HepG2 (cell line): Measurements from ENCODE around the gene CSNK1D. TPM values are rescaled to one million over a fixed set of nuclear protein-coding genes. Genes with fewer than 3 reads are reported as not detected.

ENCODE experiments used
- ASH2L ChIP-seq: fragments of 300-600, 200-600 bp; sonication (generic); IDR thresholded peaks from 2 replicates; pipeline ENCODE4 v1.7.0; 2017; ENCODE audit warnings: low read depth, mild to moderate bottlenecking, moderate library complexity, mixed read lengths, low read length; ENCODE audit not compliant: insufficient read length
- CEBPB ChIP-seq: IDR thresholded peaks from 2 replicates; pipeline ENCODE4 v1.6.1; 2011; ENCODE audit warnings: low read depth, low read length, improper control_type of control experiment, borderline replicate concordance
- EP300 ChIP-seq, 3 experiments: sonication (generic) in 1 of 3; formaldehyde crosslinking in 1 of 3; IDR thresholded peaks; 2 replicates each; pipeline versions ENCODE4 v1.5.1 to v1.6.1; 2011 to 2020; ENCODE audit warnings: low read depth in 2 of 3, low read length in 2 of 3, borderline replicate concordance in 1 of 3, improper control_type of control experiment in 1 of 3, mild to moderate bottlenecking in 1 of 3, missing genetic modification reagents in 1 of 3, moderate library complexity in 1 of 3
- FOXA1 ChIP-seq, 2 experiments: fragments of 450-650 bp in 1 of 2; sonication (generic) in 1 of 2; formaldehyde crosslinking in 1 of 2; IDR thresholded peaks; 2 replicates each; pipeline versions ENCODE4 v1.4.0 to v1.6.1; 2016 to 2020; ENCODE audit warnings: missing genetic modification reagents in 1 of 2
- FOXK1 ChIP-seq: sonication (generic); formaldehyde crosslinking; IDR thresholded peaks from 2 replicates; pipeline ENCODE4 v1.4.0; 2020; ENCODE audit warnings: low read depth, missing genetic modification reagents, borderline replicate concordance
- NCOA2 ChIP-seq: sonication (generic); formaldehyde crosslinking; IDR thresholded peaks from 2 replicates; pipeline ENCODE4 v1.8.0; 2022; ENCODE audit warnings: inconsistent platforms
- PHB2 ChIP-seq: fragments of 450-650 bp; IDR thresholded peaks from 2 replicates; pipeline ENCODE4 v1.6.1; 2018; ENCODE audit not compliant: partially characterized antibody
- RARA ChIP-seq: IDR thresholded peaks from 2 replicates; pipeline ENCODE4 v1.6.1; 2016; ENCODE audit warnings: missing genetic modification reagents, missing compliant biosample characterization
- ZNF205 ChIP-seq: IDR thresholded peaks from 2 replicates; pipeline ENCODE4 v1.6.1; 2018; ENCODE audit warnings: missing biosample characterization, missing genetic modification reagents
- ZNF292 ChIP-seq: sonication (generic); formaldehyde crosslinking; IDR thresholded peaks from 2 replicates; pipeline ENCODE4 v1.8.1; 2022; ENCODE audit warnings: mild to moderate bottlenecking, low read depth, missing genetic modification reagents, borderline replicate concordance
- ZNF441 ChIP-seq: sonication (generic); formaldehyde crosslinking; IDR thresholded peaks from 2 replicates; pipeline ENCODE4 v1.7.0; 2021; ENCODE audit warnings: missing genetic modification reagents, borderline replicate concordance
- ZNF564 ChIP-seq: sonication (generic); formaldehyde crosslinking; IDR thresholded peaks from 2 replicates; pipeline ENCODE4 v1.8.1; 2023; ENCODE audit warnings: mild to moderate bottlenecking, missing genetic modification reagents
- ZNF605 ChIP-seq: sonication (generic); formaldehyde crosslinking; IDR thresholded peaks from 2 replicates; pipeline ENCODE4 v1.8.0; 2022; ENCODE audit warnings: mild to moderate bottlenecking, missing genetic modification reagents
- polyA plus RNA-seq, 8 experiments: library from polyadenylated mRNA; depleted of rRNA in 3 of 8; stranded (reverse) in 7 of 8; unstranded in 1 of 8; fragments of >200 nt; fragmentation: Illumina TruSeq in 4 of 8; extraction: Trizol in 4 of 8; gene quantifications; 2 replicates each; pipeline versions ENCODE4 v1.2.1 to v1.2.3, GENCODE V29; 2011 to 2016; ENCODE audit warnings: low read depth in 4 of 8, missing spikeins in 1 of 8, mixed read lengths in 1 of 8; ENCODE audit not compliant: insufficient read depth in 1 of 8
- total RNA-seq, 5 experiments: library from RNA; depleted of rRNA; stranded (reverse); fragments of >200 nt; fragmentation: Illumina TruSeq; extraction: Trizol; gene quantifications; 2 replicates each; pipeline ENCODE4 v1.2.3, GENCODE V29; 2016; ENCODE audit warnings: low read depth in 1 of 5
- TF ChIP-seq, protein P1 (sequence below): sonication (generic); formaldehyde crosslinking; IDR thresholded peaks from 2 replicates; pipeline ENCODE4 v1.4.0; 2020; ENCODE audit warnings: missing genetic modification reagents
- TF ChIP-seq, protein P2 (sequence below), 2 experiments: fragments of 450-650 bp in 1 of 2; sonication (generic) in 1 of 2; formaldehyde crosslinking; IDR thresholded peaks; 2 replicates each; pipeline versions ENCODE4 v1.5.0 to v1.8.0; 2020 to 2022; ENCODE audit warnings: mild to moderate bottlenecking in 1 of 2, missing genetic modification reagents in 1 of 2
- TF ChIP-seq, protein P3 (sequence below): fragments of 450-650 bp; IDR thresholded peaks from 2 replicates; pipeline ENCODE4 v1.6.1; 2016
- TF ChIP-seq, protein P4 (sequence below): sonication (generic); formaldehyde crosslinking; IDR thresholded peaks from 2 replicates; pipeline ENCODE4 v1.4.0; 2020; ENCODE audit warnings: missing genetic modification reagents

The CSNK1D gene
- total and polyA plus RNA-seq, 2 of the 13 experiments (the other 11 are each of a cell fraction or from before 2014, with no cell fraction given), result 31.5 to 128 TPM

DNA sequence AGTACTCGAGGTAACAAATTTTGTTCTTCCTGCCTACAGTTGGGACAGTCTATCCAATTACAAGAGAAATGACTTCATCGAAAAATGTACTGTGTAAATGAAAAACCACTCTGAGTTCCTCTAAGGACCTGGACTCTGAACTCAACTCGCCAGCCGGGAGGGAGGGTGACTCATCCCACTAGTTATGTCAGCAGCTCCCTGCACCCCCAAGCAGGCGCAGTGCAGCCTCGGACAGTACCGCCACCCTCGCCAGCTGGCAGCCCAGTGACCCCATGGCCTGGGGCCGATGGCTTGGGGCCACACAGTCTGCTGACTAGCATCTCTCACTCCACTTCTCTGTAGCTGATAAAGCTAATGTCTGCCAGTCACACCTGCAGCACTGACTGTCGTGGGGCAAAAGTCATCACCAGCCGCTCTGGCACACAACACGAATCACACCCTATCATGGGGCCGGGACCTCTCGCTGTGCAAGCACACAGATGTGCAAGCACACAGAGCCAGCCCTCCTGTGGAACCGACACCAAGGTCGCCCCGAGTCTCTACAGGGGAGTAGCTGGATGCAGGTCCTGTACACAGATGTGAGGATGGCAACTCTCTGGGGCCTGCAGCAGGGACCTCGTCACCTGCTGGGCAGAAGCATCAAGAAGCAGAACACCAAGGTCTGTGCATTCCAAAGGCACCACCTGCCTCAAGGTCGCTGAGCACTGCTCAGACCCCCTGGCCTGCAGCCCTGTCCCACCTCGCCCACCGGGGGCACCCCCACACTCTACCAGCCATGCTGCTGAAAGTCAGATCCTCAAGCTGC is 5.7 kb downstream of the CSNK1D start (continued):
- TF ChIP-seq, protein P1, sequence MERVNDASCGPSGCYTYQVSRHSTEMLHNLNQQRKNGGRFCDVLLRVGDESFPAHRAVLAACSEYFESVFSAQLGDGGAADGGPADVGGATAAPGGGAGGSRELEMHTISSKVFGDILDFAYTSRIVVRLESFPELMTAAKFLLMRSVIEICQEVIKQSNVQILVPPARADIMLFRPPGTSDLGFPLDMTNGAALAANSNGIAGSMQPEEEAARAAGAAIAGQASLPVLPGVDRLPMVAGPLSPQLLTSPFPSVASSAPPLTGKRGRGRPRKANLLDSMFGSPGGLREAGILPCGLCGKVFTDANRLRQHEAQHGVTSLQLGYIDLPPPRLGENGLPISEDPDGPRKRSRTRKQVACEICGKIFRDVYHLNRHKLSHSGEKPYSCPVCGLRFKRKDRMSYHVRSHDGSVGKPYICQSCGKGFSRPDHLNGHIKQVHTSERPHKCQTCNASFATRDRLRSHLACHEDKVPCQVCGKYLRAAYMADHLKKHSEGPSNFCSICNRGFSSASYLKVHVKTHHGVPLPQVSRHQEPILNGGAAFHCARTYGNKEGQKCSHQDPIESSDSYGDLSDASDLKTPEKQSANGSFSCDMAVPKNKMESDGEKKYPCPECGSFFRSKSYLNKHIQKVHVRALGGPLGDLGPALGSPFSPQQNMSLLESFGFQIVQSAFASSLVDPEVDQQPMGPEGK, result peak; percentile 98
- peak; percentile 84 to 90 for TF ChIP-seq EP300 (IDR thresholded peaks at IDR 0.05; ENCODE audit: low read depth in 2 of 2, low read length in 2 of 2)
- TF ChIP-seq EP300 (CRISPR knock-in tag; IDR thresholded peaks at IDR 0.05; ENCODE audit: borderline replicate concordance), result peak; percentile 75; the same call in 1 of the 2 replicates
- TF ChIP-seq, protein P2, sequence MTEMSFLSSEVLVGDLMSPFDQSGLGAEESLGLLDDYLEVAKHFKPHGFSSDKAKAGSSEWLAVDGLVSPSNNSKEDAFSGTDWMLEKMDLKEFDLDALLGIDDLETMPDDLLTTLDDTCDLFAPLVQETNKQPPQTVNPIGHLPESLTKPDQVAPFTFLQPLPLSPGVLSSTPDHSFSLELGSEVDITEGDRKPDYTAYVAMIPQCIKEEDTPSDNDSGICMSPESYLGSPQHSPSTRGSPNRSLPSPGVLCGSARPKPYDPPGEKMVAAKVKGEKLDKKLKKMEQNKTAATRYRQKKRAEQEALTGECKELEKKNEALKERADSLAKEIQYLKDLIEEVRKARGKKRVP (CRISPR knock-in tag; IDR thresholded peaks at IDR 0.05), result peak in 1 of 2 experiments; percentile 53; a peak in 1 of 4 replicates
- TF ChIP-seq CEBPB, result peak; percentile 6; the same call in 1 of the 2 replicates
- TF ChIP-seq ZNF564 (CRISPR knock-in tag), result peak; percentile 71; the same call in 1 of the 2 replicates
- TF ChIP-seq FOXK1 (CRISPR knock-in tag), result peak; percentile 88
- TF ChIP-seq, protein P3, sequence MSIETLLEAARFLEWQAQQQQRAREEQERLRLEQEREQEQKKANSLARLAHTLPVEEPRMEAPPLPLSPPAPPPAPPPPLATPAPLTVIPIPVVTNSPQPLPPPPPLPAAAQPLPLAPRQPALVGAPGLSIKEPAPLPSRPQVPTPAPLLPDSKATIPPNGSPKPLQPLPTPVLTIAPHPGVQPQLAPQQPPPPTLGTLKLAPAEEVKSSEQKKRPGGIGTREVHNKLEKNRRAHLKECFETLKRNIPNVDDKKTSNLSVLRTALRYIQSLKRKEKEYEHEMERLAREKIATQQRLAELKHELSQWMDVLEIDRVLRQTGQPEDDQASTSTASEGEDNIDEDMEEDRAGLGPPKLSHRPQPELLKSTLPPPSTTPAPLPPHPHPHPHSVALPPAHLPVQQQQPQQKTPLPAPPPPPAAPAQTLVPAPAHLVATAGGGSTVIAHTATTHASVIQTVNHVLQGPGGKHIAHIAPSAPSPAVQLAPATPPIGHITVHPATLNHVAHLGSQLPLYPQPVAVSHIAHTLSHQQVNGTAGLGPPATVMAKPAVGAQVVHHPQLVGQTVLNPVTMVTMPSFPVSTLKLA, result peak; percentile 43; the same call in 1 of the 2 replicates
- TF ChIP-seq RARA, result peak; percentile 99
- TF ChIP-seq PHB2, result no peak
- TF ChIP-seq ZNF292, result peak; percentile 95
- no peak for TF ChIP-seq FOXA1 (IDR thresholded peaks at IDR 0.05)
- peak; percentile 63 for TF ChIP-seq FOXA1 (CRISPR knock-in tag; IDR thresholded peaks at IDR 0.05)
- peak; percentile 83 for TF ChIP-seq ASH2L
- TF ChIP-seq ZNF605, result peak; percentile 83
- no peak; the same call in 1 of the 2 replicates for TF ChIP-seq ZNF205
- TF ChIP-seq, protein P4, sequence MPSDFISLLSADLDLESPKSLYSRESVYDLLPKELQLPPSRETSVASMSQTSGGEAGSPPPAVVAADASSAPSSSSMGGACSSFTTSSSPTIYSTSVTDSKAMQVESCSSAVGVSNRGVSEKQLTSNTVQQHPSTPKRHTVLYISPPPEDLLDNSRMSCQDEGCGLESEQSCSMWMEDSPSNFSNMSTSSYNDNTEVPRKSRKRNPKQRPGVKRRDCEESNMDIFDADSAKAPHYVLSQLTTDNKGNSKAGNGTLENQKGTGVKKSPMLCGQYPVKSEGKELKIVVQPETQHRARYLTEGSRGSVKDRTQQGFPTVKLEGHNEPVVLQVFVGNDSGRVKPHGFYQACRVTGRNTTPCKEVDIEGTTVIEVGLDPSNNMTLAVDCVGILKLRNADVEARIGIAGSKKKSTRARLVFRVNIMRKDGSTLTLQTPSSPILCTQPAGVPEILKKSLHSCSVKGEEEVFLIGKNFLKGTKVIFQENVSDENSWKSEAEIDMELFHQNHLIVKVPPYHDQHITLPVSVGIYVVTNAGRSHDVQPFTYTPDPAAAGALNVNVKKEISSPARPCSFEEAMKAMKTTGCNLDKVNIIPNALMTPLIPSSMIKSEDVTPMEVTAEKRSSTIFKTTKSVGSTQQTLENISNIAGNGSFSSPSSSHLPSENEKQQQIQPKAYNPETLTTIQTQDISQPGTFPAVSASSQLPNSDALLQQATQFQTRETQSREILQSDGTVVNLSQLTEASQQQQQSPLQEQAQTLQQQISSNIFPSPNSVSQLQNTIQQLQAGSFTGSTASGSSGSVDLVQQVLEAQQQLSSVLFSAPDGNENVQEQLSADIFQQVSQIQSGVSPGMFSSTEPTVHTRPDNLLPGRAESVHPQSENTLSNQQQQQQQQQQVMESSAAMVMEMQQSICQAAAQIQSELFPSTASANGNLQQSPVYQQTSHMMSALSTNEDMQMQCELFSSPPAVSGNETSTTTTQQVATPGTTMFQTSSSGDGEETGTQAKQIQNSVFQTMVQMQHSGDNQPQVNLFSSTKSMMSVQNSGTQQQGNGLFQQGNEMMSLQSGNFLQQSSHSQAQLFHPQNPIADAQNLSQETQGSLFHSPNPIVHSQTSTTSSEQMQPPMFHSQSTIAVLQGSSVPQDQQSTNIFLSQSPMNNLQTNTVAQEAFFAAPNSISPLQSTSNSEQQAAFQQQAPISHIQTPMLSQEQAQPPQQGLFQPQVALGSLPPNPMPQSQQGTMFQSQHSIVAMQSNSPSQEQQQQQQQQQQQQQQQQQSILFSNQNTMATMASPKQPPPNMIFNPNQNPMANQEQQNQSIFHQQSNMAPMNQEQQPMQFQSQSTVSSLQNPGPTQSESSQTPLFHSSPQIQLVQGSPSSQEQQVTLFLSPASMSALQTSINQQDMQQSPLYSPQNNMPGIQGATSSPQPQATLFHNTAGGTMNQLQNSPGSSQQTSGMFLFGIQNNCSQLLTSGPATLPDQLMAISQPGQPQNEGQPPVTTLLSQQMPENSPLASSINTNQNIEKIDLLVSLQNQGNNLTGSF (CRISPR knock-in tag), result no peak
- peak; percentile 91 for TF ChIP-seq NCOA2 (CRISPR knock-in tag)
- peak; percentile 66; the same call in 1 of the 2 replicates for TF ChIP-seq ZNF441 (CRISPR knock-in tag)
